Stimulated activated CD4-positive, alpha-beta T cell treated with anti-CD3 and anti-CD28 coated beads, Interleukin-4, amount 100 ng/mL, for 48 hours (primary cell): ENCODE data around the gene CIC.
"Not testable (repeated sequence)": the region's sequence is repeated elsewhere in the genome, so short reads cannot be mapped to it uniquely, and the experiment has no call there.

Experiments used
- DNase-seq, 2 donors: peaks; one replicate each; pipeline ENCODE4 v3.0.0-alpha.2; 2020; ENCODE audit warnings: low read depth in 2 of 2

The CIC gene

DNA sequence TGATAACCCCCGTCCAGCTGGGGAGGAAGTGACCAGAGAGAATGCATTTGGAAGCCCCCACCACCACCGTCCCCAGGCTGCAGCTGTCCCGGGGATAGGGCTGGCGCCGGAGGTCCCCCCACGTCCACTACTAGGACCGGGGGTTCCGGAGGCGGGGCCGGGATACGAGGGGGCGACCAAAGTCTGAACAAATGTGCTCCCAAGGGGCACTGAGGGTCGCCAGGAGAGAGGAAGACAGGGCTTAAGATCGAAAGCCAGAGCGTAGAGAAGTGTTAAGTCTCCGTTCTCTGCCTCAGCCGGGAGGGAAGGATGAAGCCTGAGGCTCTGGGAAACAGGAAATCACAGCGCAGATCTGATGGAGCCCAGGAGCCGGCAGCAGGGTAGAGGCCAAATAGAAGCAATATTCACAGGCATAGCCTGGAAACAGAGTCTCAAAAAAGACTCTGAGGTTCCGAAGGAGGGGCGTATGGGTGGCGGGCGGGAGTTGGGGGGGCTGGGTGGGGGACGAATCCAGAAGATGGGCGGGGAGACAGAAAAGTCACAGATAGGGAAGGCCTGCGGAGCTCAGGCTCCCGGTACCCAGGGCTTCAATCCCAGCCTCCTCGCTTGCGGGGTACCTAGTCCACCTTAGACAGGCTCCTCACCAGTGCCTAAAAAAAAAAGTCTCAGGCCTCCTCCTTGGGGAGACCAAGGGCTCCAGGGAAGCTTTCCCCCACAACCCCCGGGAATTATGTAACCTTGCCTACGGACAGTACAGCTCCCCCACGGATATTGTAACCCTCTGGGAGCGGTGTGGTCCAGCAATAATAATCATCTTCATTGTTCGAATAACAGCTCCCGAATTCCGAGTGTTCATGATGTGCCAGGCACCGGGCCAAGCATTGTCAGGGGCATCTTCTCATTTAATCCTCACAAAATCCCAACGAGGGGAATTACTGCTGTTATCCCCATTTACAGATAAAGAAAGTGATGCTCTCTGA, 13.0 kb upstream of the CIC start:
- no peak for DNase-seq

DNA sequence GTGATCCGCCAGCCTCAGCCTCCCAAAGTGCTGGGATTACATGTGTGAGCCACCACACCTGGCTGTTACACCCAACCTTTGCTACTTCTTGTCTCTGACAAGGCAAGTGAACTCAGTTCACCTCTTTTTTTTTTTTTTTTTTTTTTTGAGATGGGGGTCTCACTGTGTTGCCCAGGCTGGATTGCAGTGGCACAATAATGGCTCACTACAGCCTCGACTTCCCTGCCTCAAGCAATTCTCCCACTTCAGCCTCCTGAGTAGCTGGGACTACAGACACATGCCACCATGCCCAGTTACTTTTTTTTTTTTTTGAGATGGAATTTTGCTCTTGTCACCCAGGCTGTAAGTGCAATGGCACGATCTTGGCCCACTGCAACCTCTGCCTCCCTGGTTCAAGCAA, 11.2 kb upstream of the CIC start:
- DNase-seq: not testable (repeated sequence)

DNA sequence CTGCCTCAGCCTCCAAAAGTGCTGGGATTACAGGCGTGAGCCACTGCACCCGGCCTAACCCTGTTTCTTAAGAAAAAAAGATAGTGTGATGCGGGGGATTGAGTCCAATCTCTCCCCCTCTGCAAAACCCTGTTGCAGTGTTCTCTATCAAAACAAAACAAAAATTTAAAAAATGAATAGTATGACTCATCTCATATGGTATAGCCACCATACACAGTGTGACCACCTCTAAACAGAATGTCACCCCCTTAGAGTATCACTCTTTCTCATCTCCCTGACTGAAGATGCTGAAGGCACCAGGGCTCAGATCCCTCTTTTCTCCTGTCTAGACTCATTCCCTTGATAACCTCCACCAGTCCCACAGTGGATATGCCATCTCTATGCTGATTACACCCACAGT, 7.3 kb upstream of the CIC start:
- DNase-seq: no peak

DNA sequence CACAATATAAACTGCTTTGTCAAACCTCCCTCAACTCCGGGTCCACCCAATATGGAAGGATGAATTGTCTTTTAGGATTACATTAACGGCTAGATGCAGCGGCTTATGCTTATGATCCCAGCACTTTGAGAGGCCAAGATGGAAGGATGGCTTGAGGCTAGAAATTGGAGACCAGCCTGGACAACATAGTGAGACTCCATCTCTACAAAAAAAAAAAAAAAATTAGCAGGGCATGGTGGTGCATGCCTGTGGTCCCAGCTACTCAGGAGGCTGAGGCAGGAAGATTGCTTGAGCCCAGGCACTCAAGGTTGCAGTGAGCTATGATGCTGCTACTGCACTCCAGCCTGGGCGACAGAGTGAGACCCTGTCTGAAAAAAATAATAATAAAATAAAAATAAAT, 2.9 kb upstream of the CIC start:
- DNase-seq: not testable (repeated sequence)

DNA sequence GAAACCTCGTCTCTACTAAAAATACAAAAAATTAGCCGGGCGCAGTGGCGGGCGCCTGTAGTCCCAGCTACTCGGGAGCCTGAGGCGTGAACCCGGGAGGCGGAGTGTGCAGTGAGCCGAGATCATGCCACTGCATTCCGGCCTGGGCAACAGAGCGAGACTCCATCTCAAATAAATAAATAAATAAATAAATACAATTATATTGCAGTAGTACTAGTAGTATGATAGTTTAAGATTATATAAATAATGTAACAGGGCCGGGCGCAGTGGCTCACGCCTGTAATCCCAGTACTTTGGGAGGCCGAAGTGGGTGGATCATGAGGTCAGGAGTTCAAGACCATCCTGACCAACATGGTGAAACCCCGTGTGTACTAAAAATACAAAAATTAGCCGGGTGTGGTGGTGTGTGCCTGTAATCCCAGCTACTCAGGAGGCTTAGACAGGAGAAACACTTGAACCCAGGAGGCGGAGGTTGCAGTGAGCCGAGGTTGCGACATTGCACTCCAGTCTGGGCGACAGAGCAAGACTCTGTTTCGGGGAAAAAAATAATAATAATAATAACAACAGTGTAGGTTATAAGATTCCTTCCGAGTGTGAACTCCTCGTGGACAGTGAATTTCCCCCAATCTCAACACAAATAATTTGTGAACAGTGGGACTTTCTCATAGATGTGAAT, 2.0 kb upstream of the CIC start:
- DNase-seq: not testable (repeated sequence)

DNA sequence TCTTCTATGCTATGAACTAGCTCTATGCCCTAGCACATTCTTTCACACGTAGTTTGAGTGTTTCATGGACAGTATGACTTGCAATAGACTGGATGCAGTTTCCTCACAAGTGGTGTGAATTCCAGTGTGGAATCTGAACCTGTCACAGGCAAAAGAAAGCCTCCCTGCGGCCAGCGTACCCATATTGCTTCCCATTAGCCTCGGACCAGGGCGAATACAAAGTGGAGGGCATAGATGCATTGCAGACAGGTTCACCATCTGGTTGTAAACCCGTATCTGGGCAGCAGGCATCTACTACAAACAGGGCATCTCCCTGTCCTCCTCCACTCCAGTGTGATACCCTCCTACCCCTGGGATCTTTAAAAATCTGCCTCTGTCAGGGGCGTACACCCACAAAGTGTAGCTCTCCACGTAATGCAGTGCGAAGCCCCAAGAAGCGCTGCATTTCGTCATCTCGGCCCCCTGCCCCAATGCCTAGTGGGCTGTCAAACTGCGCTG, 1.4 kb upstream of the CIC start:
- no peak for DNase-seq

DNA sequence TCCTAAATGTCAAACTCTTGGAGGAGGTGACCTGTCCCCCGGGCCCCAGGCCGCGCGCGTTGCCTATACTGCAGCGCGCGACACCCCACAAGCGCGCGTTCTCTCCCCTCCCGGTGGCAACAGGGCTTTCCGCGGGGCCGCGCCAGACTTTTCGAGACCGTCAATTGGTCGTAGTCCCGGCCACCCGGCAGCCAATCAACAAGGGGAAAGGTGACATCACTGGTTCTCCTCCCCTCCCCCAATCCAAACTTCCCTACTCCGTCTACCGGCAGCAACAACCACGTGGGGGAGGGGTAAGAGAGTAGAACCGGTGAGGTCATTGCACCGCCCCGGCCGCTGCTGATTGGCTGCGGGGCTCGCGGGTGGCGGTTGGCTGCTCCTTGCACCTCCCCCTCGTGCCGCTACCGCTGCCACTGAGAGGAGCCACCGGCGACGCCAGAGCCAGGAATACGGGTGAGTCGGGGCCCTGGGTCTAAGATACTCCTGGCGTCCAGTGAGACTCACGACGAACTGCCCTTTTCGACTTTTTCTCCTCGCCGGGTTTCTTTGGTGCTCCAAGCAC, 829 bp upstream of the CIC start:
- peak; percentile 93 to 98 for DNase-seq

DNA sequence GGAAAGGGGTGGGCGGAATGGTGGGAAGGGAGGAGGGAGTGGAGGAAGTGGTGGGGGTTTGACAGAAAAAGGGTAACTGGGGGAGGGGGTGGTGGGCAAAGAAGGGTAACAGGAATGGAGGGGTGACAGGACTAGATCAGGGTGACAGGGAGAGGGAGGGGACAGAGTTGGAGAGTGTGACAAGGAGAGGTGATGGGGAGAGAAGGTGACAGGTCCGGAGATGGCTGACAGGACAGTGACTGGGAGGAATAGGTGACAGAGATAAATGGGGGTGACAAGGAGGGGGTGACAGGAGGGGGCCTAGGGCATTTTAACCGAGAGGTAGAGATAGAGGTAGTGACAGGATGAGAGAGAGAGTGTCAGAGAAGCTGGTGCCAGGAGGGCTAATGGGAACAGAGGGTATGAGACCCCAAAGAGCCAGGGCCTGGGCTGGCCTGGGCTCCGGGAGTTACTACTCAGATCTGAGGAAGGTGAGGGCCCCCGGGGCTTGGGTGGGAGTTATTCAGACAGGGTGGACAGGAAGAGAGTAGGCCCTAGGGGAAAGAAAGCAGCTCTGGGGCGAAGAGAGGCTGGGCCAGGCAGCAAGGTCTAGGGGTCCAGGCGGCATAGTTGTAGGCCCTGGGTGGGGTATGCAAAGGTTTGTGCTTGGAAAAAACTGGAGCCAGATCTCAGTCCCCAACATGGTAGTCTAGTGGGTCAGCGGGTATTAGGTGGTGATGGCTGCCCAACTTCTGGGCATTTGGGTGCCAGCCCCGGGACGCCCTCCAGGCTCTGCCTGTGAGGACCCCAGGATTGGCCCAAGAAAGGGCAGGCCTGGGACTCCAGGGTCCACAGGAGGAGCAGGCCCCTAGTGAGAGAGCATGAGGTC, 660 bp downstream of the CIC start:
- no peak for DNase-seq

DNA sequence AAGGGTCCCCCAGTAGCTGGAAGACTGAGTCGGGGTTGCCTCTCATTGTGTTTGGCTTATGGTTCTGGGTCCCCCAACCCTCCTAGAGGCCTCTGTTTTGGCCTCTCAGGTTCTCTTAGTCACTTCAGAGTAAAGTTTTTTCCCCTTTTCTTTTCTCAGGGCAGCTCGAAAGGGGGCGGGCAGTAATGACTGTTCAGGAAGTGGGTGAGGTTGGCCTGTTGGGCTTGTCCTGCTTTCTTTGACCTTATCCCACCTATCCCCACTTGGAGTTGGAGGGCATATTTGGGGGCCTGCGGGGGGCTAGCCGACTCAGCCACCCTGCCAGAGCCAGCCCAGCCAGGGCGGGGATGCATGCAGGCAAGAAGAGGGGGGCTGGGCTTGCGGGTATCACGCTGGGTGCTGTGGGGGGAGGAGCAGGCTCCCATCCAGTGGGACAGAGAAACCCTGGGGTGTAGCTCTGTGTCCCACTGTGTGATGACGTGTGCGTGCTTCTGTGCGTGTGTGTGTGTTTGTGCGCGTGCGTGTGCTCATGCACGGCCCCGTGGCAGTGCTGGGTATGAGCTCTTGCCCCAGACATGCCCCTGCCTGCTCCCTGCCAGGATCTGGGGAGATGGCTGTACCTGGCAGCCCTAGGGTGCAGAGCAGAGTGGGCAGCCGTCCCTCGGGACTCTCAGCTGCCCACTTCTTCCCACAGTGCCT, 1.4 kb downstream of the CIC start:
- DNase-seq: peak; percentile 42 to 70

DNA sequence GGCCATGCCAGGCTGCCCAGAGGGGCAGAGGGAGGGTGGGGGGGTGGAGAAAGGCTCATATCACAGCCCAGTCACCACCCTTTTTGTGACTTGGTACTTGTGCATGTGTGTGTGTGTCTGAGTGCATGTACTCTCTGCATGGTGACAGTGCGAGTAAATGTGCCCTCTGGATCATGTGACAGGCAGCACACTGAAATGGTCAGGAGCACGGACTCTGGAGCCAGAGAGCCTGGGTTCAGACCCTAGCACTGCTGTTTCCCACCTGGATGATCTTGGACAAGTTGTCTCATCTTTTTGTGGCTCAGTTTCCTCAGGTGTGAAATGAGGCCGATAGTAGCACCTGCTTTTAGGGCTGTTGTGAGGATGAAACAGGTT, 2.0 kb downstream of the CIC start:
- no peak for DNase-seq

DNA sequence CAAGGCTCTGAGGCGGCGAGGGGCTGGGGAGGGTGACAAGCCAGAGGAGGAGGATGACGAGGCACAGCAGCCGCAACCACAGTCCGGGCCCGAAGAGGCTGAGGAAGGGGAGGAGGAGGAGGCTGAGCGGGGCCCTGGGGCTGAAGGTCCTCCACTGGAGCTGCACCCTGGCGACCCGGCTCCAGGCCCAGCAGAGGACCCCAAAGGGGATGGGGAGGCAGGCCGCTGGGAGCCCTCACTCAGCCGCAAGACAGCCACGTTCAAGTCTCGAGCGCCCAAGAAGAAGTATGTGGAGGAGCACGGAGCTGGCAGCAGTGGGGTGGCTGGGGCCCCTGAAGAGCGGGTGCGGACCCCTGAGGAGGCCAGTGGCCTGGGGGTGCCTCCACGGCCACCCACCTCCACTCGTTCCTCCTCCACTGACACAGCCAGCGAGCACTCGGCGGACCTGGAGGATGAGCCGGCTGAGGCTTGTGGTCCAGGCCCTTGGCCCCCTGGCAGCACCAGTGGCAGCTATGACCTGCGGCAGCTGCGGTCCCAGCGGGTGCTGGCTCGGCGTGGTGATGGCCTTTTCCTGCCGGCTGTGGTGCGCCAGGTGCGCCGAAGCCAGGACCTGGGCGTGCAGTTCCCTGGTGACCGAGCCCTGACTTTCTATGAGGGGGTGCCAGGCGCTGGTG, 2.9 kb downstream of the CIC start:
- DNase-seq: no peak

DNA sequence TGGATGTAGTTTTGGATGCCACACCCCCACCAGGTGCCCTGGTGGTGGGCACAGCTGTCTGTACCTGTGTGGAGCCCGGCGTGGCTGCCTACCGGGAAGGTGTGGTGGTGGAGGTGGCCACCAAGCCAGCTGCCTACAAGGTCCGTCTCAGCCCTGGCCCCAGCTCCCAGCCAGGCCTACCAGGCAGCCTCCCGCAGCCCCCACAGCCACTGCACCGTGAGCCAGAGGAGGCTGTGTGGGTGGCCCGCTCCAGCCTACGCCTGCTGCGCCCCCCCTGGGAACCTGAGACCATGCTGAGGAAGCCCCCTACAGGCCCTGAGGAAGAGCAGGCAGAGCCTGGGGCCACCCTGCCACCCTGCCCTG, 3.5 kb downstream of the CIC start:
- DNase-seq: no peak

DNA sequence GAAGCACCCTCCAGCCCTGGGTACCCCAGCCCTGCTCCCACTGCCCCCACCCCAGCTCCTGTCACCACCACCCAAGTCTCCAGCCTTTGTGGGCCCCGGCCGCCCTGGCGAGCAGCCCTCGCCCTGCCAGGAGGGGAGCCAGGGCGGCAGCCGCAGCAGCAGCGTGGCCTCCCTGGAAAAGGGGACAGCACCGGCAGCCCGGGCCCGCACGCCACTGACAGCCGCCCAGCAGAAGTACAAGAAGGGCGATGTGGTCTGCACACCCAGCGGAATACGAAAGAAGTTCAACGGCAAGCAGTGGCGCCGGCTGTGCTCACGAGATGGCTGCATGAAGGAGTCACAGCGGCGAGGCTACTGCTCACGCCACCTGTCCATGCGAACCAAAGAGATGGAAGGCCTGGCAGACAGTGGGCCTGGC, 3.9 kb downstream of the CIC start:
- no peak for DNase-seq

DNA sequence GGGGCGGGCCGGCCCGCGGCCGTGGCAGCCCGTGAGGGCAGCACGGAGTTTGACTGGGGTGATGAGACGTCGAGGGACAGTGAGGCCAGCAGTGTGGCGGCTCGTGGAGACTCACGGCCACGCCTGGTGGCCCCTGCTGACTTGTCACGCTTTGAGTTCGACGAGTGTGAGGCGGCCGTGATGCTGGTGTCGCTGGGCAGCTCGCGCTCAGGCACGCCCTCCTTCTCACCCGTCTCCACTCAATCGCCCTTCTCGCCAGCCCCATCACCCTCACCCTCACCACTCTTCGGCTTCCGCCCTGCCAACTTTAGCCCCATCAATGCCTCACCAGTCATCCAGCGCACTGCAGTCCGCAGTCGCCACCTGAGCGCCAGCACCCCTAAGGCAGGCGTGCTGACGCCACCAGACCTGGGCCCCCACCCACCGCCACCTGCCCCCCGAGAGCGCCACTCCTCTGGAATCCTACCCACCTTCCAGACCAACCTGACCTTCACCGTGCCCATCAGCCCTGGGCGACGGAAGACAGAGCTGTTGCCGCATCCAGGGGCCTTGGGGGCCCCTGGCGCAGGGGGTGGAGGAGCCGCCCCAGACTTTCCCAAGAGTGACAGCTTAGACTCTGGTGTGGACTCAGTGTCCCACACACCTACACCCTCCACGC, 4.5 kb downstream of the CIC start:
- DNase-seq: no peak

DNA sequence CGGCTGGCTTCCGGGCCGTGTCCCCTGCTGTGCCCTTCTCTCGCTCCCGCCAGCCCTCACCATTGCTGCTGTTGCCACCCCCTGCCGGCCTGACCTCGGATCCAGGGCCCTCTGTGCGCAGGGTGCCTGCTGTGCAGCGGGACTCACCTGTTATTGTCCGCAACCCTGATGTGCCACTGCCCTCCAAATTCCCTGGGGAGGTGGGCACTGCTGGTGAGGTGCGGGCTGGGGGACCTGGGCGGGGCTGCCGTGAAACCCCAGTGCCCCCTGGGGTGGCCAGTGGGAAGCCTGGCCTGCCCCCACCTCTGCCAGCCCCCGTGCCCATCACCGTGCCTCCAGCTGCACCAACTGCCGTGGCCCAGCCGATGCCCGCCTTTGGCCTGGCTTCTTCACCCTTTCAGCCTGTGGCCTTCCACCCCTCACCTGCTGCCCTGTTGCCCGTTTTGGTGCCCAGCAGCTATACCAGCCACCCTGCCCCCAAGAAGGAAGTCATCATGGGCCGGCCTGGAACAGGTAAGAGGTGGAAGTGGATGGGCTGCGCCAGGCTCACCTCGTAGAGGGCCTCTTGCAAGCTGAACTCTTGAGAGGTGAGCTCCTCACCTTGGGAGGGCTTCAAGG, 5.1 kb downstream of the CIC start:
- DNase-seq: no peak

DNA sequence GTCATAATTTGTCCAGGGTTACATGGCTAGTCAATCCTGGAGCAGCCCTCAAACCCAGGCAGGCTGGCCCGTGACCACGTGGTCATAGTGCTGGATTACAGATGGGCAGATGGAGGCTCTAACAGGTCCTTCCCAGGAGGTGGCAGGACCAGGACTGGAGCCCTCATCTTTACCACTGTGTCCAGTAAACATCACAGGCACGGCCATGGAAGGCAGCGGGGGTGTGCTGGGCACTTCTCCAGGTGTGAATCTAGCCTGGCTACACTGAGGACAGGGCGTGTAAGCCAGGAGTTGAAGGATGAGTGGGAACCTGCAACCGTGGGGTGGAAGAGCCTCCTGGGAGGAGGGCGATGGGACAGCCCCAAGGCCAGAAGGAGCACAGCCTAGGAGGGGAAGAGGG, 6.1 kb downstream of the CIC start:
- DNase-seq: no peak

DNA sequence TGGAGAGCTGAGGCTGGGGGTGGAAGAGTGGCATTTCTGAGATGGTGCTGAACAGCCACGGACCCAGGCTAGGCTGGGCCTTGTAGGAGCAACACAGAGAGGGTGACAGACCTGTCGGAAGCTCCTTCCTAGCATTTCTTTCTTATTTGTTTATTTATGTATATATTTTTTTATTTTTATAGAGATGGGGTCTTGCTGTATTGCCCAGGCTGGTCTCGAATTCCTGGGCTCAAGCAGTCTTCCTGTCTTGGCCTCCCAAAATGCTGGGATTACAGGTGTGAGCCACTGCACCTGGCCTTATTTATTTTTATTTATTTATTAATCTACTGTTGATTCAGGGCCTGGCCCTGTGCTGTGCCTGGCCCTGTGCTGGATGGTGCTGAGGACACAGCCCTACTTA, 6.5 kb downstream of the CIC start:
- DNase-seq: no peak

DNA sequence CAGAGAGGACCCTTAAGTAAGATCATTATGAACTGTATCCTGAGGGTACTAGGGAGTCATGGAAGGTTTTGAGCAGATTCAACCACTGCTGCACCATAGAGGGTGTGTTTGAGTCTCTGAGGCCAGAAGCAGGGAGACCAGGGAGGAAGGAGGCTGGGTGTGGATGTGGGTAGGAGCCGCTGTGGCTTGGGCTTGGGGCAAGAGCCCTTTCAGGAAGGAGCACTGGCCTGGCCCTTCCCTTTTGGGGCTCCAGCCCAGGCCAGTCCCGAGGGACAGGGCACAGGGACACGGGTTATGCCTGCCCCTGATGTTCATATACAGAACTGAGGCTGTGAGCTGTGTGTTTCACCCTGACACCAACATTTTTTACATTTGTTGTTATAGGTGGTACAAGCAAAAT, 7.2 kb downstream of the CIC start:
- DNase-seq: no peak

DNA sequence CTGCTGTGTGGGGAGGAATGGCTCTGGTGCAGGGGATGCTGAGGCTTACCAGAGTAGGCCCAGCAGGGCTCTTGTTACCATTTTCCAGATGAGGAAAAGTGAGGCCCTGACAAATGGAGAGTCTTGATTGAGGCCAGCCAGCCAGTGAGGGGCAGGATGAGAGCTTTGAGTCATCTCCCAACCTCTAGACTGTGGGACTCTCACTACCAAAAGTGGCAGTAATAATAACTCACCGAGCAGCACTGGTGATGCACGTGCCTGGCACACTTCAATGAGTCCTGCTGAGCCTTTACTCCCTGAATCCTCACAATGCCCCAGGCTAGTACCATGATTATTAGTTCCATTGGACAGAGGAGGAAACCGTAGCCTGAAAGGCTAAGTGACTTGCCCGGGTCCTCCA, 7.8 kb downstream of the CIC start:
- no peak for DNase-seq
